NCI-H446 treated with DMSO at 0.1 percent for 48 hours (cell line): Measurements from ENCODE around the gene FAM72B.
"Not testable (repeated sequence)": the region's sequence is repeated elsewhere in the genome, so short reads cannot be mapped to it uniquely, and the experiment has no call there.

ENCODE experiments used
- DNase-seq: peaks from one replicate; lab custom pipeline; 2025; lab: John Stamatoyannopoulos, UW

The FAM72B gene

GRCh38 chr1:121200232-121200631, 16.1 kb upstream of the FAM72B start:
- not testable (repeated sequence) for DNase-seq

- DNase-seq: not testable (repeated sequence)
Observed at GRCh38 chr1:121199763-121200162, 15.6 kb upstream of the FAM72B start.

GRCh38 chr1:121197095-121197882, 13.1 kb upstream of the FAM72B start:
- not testable (repeated sequence) for DNase-seq

- not testable (repeated sequence) for DNase-seq
Observed at GRCh38 chr1:121192512-121192911, 8.4 kb upstream of the FAM72B start.

- DNase-seq: not testable (repeated sequence)
Observed at GRCh38 chr1:121187914-121188313, 3.8 kb upstream of the FAM72B start.

- DNase-seq: not testable (repeated sequence)
Observed at GRCh38 chr1:121186191-121186590, 2.1 kb upstream of the FAM72B start.

GRCh38 chr1:121185140-121185708, 1.1 kb upstream of the FAM72B start:
- not testable (repeated sequence) for DNase-seq

GRCh38 chr1:121183867-121184266, 273 bp downstream of the FAM72B start:
- not testable (repeated sequence) for DNase-seq

GRCh38 chr1:121178197-121178596, 5.9 kb downstream of the FAM72B start:
- not testable (repeated sequence) for DNase-seq

- DNase-seq: not testable (repeated sequence)
Observed at GRCh38 chr1:121176649-121177048, 7.5 kb downstream of the FAM72B start.

GRCh38 chr1:121168152-121168668, 15.9 kb downstream of the FAM72B start:
- DNase-seq: not testable (repeated sequence)

GRCh38 chr1:121167225-121167738, 16.9 kb downstream of the FAM72B start:
- DNase-seq: not testable (repeated sequence)

- DNase-seq: not testable (repeated sequence)
Observed at GRCh38 chr1:121165296-121165695, 18.8 kb downstream of the FAM72B start.

- DNase-seq: not testable (repeated sequence)
Observed at GRCh38 chr1:121163850-121164757, 20.0 kb downstream of the FAM72B start.

GRCh38 chr1:121161199-121161901, 22.8 kb downstream of the FAM72B start:
- not testable (repeated sequence) for DNase-seq

GRCh38 chr1:121160118-121160517, 24.0 kb downstream of the FAM72B start:
- DNase-seq: not testable (repeated sequence)

- DNase-seq: not testable (repeated sequence)
Observed at GRCh38 chr1:121157609-121158008, 26.5 kb downstream of the FAM72B start.

- not testable (repeated sequence) for DNase-seq
Observed at GRCh38 chr1:121156958-121157603, 27.1 kb downstream of the FAM72B start.

GRCh38 chr1:121155671-121156358, 28.3 kb downstream of the FAM72B start:
- DNase-seq: not testable (repeated sequence)

- DNase-seq: not testable (repeated sequence)
Observed at GRCh38 chr1:121154811-121155210, 29.3 kb downstream of the FAM72B start.
